HG03280 (cell line): ENCODE data around the gene ZNF213.

Experiments used
- ATAC-seq: cut with Tn5 transposase; IDR thresholded peaks from one replicate; pipeline ENCODE4 v1.9.1; 2021; ENCODE audit warnings: mild to moderate bottlenecking, moderate library complexity; ENCODE audit not compliant: unreplicated experiment

The ZNF213 gene

DNA sequence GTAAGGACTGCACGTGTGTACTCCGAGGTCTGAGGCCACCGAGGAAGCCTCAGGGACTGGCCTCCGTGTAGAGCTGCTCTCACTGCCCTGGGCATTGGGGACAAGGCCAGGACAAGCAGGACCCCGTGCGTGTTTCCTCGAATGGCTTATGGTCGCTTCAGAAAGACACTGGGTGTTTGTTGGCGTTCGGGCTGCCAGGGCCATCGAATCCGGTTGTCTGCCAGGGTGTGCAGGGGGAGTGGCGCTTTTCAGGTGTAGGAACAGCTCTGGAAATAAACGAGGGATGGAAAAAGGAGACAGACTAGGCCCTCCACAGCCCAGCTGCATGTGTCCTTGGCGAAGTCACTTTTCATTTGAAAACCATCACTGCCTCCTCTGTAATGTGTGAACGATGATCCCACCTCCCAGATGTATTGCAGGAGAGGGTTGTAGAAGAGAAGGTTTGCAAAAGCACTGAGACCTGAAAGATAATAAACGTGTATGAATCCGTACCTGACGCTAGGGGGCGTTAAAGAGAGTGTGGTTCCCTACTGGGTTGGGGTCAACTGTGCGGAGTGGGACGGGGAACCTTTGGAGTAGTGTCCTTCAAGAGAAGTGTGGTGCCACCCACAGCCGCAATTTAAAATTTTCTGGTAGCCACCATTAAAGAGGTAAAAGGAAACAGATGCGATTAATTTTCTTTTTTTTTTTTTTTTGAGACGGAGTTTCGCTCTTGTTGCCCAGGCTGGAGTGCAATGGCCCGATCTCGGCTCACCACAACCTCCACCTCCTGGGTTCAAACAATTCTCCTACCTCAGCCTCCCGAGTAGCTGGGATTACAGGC lies 33.6 kb upstream of the ZNF213 start:
- ATAC-seq = no peak

DNA sequence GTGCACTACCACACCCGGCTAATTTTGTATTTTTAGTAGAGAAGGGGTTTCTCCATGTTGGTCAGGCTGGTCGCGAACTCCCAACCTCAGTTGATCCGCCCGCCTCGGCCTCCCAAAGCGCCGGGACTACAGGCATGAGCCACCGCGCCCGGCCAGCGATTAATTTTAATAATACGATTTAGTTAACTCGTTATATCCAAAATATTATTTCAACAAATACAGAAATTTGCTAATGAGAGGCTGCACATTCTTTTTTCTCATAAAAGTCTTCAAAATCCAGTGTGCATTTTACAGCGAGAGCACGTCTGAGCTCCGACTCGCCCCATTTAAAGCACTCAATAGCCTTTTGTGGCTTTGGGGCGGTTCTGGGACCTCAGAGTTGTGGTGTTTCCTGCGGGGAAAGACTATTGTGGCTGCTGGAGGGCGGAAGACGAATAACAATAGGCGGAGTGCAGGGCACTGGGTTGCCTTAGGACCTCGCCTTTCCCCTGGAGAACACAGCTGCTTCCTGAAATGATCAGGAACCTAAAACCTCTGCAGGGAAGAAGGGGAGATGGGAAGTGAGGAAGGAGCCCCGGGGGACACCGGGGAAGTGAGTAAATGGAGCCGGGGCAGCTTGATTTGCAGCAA lies 32.9 kb upstream of the ZNF213 start:
- no peak for ATAC-seq

DNA sequence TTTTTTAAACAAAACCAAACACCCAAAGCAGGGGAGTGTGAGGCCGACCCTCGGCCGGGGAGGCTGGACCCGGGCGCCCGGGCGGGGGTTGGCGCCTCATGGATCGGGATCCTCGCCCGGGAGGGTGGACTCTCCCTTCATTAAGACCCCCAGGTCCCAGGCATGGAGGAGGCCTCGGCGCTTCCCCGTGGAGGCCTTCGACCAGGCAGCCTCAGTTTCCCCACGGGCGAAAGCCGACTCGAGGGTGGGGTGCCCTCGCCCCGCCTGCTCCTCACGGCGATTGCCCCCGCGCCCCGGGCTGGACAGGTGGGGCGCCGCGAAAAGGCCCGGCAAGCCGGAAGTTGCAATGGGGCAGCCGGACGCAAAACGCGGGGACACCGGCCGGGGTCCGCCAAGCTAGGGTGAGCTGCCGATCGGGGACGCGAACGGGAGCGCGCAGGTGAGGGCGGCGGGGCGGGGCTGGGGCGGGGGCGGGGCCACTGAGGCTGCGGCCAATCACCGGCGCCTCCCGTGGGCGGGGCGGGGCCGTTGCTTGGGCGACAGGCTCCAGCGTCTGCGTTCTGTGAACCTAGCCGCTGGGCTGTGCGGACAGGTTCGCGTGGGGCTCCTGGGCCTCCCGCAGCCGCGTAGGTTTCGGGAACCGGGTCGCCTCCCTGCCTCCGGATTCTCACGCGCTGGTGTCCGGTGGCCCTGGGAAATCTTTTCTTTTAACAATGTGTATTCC lies 28.5 kb upstream of the ZNF213 start:
- ATAC-seq = peak; percentile 83

DNA sequence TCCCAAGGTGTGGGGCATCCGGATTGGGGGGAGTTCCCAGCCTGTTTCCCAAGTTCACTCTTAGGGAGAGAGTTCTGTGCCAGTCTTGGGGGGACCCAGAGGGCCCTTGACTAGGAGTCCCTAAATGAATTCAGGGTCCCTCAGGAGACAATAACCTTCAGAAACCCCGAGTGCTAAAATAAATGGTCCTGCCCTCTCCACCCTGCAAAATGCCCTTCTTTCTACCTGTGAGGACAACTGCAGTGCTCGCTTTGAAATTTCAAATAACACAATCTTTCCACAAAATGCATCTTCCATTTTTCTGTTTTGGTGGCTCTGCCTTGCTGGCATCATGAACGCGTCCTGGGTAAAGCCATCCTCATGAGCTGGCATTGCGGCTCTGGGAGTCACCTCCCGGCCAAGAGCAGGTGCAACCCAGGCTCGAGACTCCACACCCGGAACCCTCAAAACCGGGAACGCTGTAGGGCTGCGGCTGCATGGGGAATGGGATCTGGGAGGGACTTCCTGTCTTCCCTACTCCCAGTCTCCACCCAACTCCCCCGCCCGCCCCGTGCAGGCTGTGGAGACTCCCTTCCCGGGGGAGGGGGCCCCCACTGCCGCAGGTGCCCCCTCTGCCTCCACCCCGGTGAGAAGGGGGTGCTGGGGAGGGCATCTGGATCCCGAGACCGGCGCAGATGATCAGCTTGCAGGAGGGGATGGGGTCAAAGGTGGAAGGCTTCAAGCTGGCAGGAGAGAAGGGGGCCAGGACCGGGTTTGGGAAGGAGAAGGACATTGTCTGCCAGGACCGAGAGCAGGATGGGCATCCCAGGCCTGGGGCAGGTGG lies 22.6 kb upstream of the ZNF213 start, which contains the start of gene ZNF205:
ZNF205 (plus strand) TSS at position 529 of the 823 bp plus-strand sequence. CDS start 845 bp downstream, outside the sequence.
- no peak for ATAC-seq

DNA sequence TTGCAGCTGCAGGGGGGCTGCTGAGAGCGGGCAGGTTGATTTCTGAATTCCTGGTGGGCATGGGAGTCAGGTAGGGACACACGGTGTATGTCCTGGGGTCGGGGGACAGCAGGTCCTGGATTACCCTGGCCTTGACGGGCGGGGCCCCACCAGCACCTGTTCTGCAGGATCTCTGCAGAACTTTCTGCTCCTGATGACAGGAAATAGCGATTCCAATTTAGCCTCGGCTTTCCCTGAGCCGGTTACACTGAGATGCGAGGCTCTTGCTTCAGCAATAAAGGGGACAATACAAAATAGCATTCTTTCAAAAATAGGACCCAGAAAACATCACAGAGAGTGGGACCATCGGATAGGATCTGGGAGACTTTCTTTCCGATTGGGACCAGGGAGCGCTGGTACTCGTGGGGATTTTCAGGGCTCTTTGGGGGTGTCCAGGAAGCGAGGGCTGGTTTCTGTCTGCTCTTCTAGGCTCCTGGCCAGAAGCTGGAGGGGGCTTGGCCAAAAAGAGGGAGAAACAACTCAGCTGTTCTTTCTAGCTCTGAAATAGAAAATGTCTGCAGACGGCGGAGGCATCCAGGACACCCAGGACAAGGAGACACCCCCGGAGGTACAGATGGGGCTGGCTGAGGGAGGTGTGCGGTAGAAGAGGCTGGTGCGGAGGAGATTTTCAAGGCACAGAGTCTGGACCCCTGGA lies 21.8 kb upstream of the ZNF213 start:
- ATAC-seq = no peak

DNA sequence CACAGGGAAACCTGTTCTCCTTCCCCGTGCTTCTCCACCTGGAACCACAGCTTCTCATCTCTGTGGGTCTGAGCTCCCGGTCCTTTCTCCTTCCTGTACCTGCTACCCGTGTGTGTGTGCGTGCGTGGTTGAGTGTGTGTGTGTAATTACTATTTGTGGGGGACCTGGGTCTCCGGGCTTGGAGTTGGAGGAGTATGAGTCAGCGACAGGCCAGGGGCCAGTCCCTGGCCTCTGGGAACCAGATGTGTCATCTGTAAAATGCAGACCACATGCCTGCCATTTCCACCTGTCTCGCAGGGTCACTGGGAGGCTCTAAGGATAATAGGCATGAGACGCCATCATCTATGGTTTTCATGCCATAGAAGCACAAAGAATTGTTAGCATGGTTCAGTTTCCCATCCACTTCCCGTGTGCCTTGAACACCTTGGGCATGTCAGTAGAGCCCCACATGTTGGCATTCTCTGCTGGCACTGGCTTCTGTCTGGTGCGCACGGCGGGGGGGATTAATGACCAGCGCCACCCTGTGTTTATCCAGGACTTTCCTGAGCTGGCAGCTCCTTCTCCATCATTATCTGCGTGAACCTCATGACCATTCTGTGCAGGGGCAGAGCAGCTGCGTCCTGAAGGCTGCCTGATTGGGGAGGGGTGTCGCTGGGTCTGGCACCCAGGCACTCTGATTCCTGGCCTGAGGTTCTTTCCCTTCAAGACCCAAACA lies 20.9 kb upstream of the ZNF213 start:
- no peak for ATAC-seq

DNA sequence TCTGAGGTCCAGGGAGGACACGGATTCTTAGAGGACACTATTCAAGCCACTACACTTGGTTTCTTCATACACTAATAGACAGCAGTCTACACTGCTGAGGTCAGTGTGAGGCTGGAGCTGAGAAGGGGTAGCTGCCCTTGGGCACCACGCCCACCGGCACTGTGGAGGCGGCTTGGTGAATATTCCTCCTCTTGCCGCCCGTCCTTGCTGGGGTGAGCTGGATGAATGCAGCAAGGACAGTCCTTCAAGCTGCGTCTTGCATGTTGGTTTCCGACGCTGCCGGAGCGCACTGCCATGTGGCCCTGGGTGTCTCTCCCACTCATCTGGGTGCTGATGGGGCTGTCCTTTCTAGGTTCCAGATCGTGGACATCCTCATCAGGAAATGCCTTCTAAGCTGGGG lies 19.8 kb upstream of the ZNF213 start:
- no peak for ATAC-seq

DNA sequence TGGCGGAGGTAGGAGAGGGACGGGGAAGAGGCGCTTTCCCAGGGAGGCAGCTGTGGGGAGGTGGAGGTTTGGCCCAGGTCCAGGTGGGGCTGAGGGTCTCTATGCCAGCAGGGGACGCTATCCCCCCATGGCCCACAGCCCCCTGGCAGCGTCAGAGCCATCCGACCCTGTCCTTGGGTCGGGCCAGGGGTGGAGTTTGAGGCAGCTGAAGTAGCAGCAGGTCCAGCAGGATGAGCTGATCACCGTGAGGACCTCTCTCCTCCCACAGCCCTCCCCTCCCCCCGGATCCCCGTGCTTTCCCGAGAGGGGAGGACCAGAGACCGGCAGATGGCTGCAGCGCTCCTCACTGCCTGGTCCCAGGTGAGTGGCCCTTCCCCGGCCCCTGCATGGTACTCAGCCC lies 19.3 kb upstream of the ZNF213 start:
- ATAC-seq = no peak

DNA sequence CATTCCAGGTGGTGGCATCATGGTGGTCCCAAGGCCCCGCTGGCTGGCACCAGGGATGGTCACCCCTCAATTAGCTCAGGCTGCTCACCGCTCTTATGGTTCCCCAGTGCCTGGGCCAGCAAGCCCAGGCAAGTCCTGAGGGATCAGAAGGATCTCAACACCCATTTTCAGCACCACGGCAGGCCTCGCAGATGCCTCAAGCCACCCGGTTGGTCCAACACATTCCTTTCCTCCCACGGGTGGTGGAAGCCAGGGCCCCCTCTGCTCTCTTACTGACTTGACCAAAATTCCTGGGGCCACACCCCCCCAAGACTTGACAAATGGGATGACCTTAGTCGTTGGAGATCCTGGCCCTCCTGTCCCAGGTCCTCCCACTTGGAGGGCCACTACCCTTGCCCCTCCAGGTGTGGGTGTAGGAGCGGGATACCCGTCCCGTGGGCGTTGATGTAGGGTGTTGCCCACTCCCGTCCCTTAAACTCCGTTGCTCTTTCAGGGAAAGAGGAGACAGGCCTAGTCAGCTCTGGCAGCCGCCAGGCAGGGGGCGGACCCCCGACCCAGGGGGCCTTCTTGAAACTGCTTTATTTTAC lies 16.5 kb upstream of the ZNF213 start:
- ATAC-seq = no peak

DNA sequence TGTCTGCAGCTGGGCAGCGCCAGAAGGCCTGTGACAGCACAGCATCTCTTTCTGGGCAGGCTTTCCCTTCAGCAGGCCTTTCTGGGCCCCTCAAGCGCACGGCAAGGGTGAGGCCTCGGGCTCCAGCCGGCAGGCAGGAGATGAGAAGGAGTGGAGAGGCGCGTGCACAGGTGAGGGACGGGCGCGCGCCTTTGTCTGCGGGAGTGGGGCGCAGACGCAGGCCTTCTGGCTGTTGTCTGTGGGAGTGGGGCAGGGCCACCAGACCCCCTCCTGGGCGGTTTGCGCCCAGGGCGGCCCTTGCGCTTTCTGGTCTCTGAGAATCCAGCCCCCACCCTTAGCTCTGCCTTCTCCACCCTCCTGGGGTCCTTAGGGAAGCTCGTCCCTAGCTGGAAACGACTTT lies 16.0 kb upstream of the ZNF213 start:
- no peak for ATAC-seq

DNA sequence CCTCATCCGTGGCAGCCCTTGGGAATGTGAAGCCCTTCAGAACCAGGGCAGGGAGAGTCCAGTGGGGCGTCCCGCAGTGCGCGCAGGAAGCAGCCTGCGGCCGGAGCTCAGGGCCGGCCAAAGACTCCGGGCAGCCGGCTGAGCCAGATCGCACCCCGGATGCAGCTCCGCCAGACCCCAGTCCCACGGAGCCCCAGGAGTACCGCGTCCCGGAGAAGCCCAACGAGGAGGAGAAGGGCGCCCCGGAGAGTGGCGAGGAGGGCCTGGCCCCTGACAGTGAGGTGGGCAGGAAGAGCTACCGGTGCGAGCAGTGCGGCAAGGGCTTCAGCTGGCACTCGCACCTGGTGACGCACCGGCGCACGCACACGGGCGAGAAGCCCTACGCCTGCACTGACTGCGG lies 15.5 kb upstream of the ZNF213 start:
- no peak for ATAC-seq

DNA sequence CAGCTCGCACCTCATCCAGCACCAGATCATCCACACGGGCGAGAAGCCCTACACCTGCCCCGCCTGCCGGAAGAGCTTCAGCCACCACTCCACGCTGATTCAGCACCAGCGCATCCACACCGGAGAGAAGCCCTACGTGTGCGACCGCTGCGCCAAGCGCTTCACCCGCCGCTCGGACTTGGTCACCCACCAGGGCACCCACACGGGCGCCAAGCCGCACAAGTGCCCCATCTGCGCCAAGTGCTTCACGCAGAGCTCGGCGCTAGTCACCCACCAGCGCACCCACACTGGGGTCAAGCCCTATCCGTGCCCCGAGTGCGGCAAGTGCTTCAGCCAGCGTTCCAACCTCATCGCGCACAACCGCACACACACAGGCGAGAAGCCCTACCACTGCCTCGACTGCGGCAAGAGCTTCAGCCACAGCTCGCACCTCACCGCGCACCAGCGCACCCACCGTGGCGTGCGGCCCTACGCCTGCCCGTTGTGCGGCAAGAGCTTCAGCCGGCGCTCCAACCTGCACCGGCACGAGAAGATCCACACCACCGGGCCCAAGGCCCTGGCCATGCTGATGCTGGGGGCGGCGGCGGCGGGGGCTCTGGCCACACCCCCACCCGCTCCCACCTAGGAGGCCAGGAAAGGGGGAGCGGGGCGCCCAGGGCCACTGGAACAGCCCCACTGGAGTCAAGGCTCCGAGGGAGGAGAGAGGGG lies 15.0 kb upstream of the ZNF213 start:
- ATAC-seq = no peak

DNA sequence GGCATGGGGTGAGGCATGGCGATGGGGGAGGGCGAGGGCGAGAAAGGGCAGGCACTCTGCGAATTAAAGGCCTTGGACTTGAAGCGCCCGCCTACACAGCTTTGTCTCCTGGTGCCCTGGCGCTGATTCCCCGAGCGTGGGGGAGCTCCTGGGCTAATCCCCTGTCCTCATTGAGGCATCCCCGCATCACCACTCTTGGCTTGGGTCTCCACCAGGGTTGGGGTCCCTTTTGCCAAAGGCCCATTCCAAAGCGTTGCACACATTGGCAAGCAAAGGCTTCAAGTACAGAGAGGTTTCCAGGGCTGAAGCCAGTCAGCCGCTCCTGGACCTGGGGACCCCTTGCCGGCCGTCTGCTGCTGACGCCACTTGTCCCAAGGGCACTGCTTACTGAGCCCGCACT lies 14.4 kb upstream of the ZNF213 start:
- no peak for ATAC-seq

DNA sequence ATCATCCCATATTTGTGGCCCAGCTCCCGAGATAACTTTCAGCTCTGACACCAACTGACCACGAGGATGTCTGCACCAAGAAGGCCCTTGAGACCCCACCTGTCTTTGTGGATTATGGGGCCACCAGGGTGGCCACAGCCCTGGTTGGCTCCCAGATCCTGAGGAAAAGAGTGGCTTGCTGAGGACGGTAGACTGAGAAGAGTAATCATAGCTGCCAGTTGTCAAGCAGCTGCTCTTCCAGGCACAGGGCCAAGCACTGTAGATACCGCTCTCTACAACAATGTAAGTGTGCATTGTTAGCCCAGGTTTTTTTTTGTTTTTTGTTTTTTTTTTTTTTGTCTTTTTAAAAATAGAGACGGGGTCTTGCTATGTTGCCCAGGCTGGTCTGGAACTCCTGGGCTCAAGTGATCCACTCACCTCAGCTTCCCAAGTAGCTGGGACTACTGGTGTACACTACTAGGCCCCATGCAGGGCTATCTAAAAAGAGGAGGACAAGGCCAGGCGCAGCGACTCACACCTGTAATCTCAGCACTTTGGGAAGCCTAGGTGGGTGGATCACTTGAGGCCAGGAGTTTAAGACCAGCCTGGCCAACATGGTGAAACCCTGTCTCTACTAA lies 12.9 kb upstream of the ZNF213 start:
- no peak for ATAC-seq

DNA sequence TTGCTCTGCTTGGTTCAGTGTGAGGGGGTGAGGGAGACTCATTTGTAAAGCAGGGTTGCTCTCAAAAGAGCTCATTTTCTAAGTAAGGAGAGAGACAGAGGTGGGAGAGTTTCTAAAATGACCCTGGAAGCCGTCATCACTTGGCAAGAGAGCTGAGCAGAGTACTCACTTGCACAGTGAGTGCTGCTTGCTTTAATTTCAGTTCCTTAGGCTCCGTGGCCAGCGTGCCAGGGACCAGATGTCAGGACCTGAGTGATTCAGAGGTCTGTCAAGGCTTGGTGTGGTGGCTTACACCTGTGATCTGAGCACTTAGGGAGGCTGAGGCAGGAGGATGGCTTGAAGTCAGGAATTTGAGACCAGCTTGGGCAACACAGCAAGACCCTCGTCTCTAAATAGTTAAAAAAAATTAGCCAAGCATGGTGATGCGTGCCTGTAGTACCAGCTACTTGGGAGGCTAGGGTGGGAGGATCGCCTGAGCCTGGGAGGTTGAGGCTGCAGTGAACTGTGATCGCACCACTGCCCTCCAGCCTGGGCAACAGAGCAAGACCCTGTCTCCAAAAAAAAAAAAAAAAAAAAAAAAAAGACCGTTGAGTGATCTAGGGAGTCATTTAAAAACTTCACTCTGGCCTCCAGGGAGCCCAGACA lies 11.8 kb upstream of the ZNF213 start:
- ATAC-seq = no peak

DNA sequence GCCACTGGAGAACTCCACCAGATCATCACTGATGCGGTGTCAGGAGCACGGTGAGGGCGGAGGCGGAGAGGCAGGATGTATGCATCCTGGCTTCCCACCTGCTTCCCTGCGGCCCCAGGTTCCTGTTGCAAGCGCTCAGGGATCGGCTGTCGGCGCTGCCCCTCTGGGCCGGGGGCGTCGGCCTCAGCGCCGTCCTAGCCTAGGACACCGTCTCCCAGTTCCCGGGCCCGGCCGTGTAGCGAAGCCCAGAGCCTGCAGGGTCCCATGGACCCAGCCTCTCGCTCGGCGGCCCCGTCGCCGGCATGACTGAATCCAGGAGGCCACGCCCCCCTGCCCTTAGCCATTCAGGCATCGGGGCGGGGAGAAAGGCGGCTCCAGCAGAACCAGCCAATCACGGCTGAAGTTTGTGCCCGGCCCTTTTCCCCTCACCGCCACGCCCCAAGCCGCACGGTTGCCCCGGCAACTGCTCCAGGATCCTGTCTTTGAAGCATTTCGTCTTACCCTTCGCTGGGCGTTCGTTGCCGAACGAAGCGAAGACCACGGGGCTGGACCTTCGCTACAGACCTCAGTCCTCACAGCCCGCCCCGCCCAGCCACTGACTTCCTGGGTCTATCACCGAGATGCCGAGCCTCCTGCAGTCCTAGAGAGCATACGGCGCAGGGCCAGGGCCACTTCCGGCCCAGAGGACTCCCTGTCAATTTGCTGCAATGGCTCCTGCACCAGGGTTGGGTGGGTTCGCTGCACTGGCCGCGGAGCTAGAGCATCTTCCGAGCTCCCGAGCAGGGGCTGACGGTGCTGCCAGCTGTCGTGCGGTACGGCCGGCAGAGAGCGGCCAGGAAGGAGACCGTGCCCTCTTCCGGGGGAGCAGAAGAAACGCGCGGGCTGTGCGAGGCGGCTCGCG lies 10.6 kb upstream of the ZNF213 start:
- peak; percentile 89 for ATAC-seq

DNA sequence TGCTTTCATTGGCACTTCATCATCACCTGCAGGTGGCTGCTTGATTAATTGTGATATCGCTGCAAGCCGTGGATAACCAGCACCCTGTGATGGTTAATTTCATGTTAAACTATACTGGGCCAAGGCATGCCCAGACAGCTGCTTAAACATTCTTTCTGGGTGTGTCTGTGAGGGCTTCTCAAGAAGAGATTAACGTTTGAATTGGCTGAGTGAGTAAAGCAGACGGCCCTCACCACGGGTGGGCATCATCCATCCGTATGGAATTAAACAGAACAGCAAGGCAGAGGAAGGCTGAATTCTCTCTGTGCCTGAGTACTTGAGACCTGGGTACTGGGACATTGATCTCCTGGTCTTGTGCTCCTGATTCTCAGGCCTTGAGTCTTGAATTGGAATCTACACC lies 7.1 kb upstream of the ZNF213 start:
- ATAC-seq = no peak
